OCI-LY1 (cell line): ENCODE measurements around the gene CCDC142.
"Not testable (repeated sequence)": the region's sequence is repeated elsewhere in the genome, so short reads cannot be mapped to it uniquely, and the experiment has no call there.

Source experiments
- H2AFZ ChIP-seq: fragments of 200-600 bp; sonication (generic), shearing (Covaris generic); 2 replicates; pipeline ENCODE4 v1.6.0; 2014; ENCODE audit warnings: antibody characterized with exemption, mild to moderate bottlenecking, low read length
- H3F3A ChIP-seq: fragments of 200-600 bp; sonication (generic), shearing (Covaris generic); 2 replicates; pipeline ENCODE4 v1.6.0; 2014; ENCODE audit warnings: mild to moderate bottlenecking, antibody characterized with exemption, low read length, moderate library complexity; ENCODE audit not compliant: insufficient read depth
- H3K27ac ChIP-seq: fragments of 200-600 bp; sonication (generic); 2 replicates; pipeline ENCODE4 v1.5.1; 2014; ENCODE audit warnings: low read length, mixed run types, mild to moderate bottlenecking, low read depth; ENCODE audit not compliant: poor library complexity, severe bottlenecking
- H3K27me3 ChIP-seq: fragments of 200-600 bp; sonication (generic); 2 replicates; pipeline ENCODE4 v1.6.0; 2014; ENCODE audit warnings: antibody characterized with exemption, mild to moderate bottlenecking, low read length, moderate library complexity; ENCODE audit not compliant: insufficient read depth
- H3K36me3 ChIP-seq: fragments of 200-600 bp; sonication (generic); 2 replicates; pipeline ENCODE4 v1.6.1; 2014; ENCODE audit warnings: mild to moderate bottlenecking, antibody characterized with exemption, low read length, moderate library complexity, mixed read lengths; ENCODE audit not compliant: insufficient read depth
- H3K4me1 ChIP-seq: fragments of 200-600 bp; sonication (generic); 2 replicates; pipeline ENCODE4 v1.5.1; 2014; ENCODE audit warnings: mild to moderate bottlenecking, low read length, moderate library complexity; ENCODE audit not compliant: insufficient read depth, severe bottlenecking
- H3K4me2 ChIP-seq: fragments of 200-600 bp; sonication (generic), shearing (Covaris generic); 2 replicates; pipeline ENCODE4 v1.6.1; 2014; ENCODE audit warnings: low read length
- H3K4me3 ChIP-seq: fragments of 200-600 bp; sonication (generic); 2 replicates; pipeline ENCODE4 v1.5.1; 2014; ENCODE audit warnings: low read length, low read depth, mild to moderate bottlenecking, mixed read lengths; ENCODE audit not compliant: poor library complexity, severe bottlenecking
- H3K79me2 ChIP-seq: fragments of 200-600 bp; shearing (Covaris generic); 2 replicates; pipeline ENCODE4 v1.6.1; 2016; ENCODE audit warnings: mixed run types, low read length, mixed read lengths; ENCODE audit not compliant: insufficient read depth
- H3K9ac ChIP-seq: fragments of 200-600 bp; sonication (generic), shearing (Covaris generic); 2 replicates; pipeline ENCODE4 v1.6.1; 2014; ENCODE audit warnings: mild to moderate bottlenecking, low read length, mixed read lengths
- H3K9me2 ChIP-seq: fragments of 200-600 bp; sonication (generic), shearing (Covaris generic); 2 replicates; pipeline ENCODE4 v1.6.1; 2014; ENCODE audit warnings: low read depth, mild to moderate bottlenecking, low read length, mixed read lengths
- H3K9me3 ChIP-seq: fragments of 200-600 bp; shearing (Covaris generic); 2 replicates; pipeline ENCODE4 v1.6.1; 2014; ENCODE audit warnings: low read length, mixed read lengths
- H4K20me1 ChIP-seq: fragments of 200-600 bp; sonication (generic), shearing (Covaris generic); 2 replicates; pipeline ENCODE4 v1.6.0; 2016; ENCODE audit warnings: mild to moderate bottlenecking, low read length; ENCODE audit not compliant: insufficient read depth
- CTCF ChIP-seq: fragments of 200-600 bp; sonication (generic), shearing (Covaris generic); IDR thresholded peaks from 2 replicates; pipeline ENCODE4 v1.5.1; 2017; ENCODE audit warnings: mild to moderate bottlenecking, antibody characterized with exemption, low read length, moderate library complexity, mixed read lengths
- EZH2 ChIP-seq: fragments of 200-600 bp; sonication (generic), shearing (Covaris generic); IDR thresholded peaks from 2 replicates; pipeline ENCODE4 v1.8.0; 2017; ENCODE audit warnings: borderline replicate concordance, mixed run types, mild to moderate bottlenecking, antibody characterized with exemption, low read length, moderate library complexity, mixed read lengths

Gene CCDC142

GRCh38 chr2:74447230-74447999 is 35.4 kb downstream of the CCDC142 start:
- 0 out of 2 replicates have a peak, but pooled peaks cover 4% of the 10 kb centered on the region for H3K27me3 ChIP-seq
- H2AFZ ChIP-seq, result no peak overlapping the region
- H3K4me2 ChIP-seq, result no peak overlapping the region
- no peak overlapping the region for H3K4me3 ChIP-seq
- H3K9me2 ChIP-seq, result no peaks in the 10 kb centered on the region
- no peaks in the 10 kb centered on the region for H3K36me3 ChIP-seq
- peaks cover 11% of the 10 kb centered on the region for H3K4me1 ChIP-seq
- H3K79me2 ChIP-seq, result no peaks in the 10 kb centered on the region
- H4K20me1 ChIP-seq, result no peaks in the 10 kb centered on the region
- no peaks in the 10 kb centered on the region for H3K9me3 ChIP-seq
- H3K27ac ChIP-seq, result no peak overlapping the region
- H3K9ac ChIP-seq, result no peak overlapping the region
- H3F3A ChIP-seq, result no peaks in the 10 kb centered on the region
- TF ChIP-seq EZH2 (no peak), CTCF (no peak)

- Histone ChIP-seq H3K9me3 (no peaks in the 10 kb centered on the region), H2AFZ (no peak overlapping the region), H3K36me3 (no peaks in the 10 kb centered on the region), H4K20me1 (no peaks in the 10 kb centered on the region), H3K27ac (no peak overlapping the region), H3K9me2 (no peaks in the 10 kb centered on the region), H3K27me3 (peaks cover 12% of the 10 kb centered on the region; the same call in 1 of the 2 replicates), H3K4me3 (no peak overlapping the region), H3K9ac (no peak overlapping the region), H3K4me2 (no peak overlapping the region), H3F3A (no peaks in the 10 kb centered on the region), H3K79me2 (no peaks in the 10 kb centered on the region), H3K4me1 (peaks cover 25% of the 10 kb centered on the region)
- no peak for TF ChIP-seq EZH2
- no peak for TF ChIP-seq CTCF
Observed at GRCh38 chr2:74444498-74445318, 38.1 kb downstream of the CCDC142 start.

- H3K9me3 ChIP-seq, H3K9ac ChIP-seq, H3K9me2 ChIP-seq, H2AFZ ChIP-seq, H3K4me3 ChIP-seq, H3F3A ChIP-seq, H3K36me3 ChIP-seq, H4K20me1 ChIP-seq, H3K79me2 ChIP-seq, H3K27ac ChIP-seq: not testable (repeated sequence)
- peaks cover 25% of the 10 kb centered on the region for H3K4me1 ChIP-seq
- peak overlapping the region; percentile 43 for H3K4me2 ChIP-seq
- peaks cover 12% of the 10 kb centered on the region; the same call in 1 of the 2 replicates for H3K27me3 ChIP-seq
Observed at GRCh38 chr2:74442483-74443297, 40.1 kb downstream of the CCDC142 start.
